HCT116 (cell line): ENCODE results near the gene GDPD5. TPM values are rescaled to one million over a fixed set of nuclear protein-coding genes. Genes with fewer than 3 reads are reported as not detected.
A peak's percentile ranks its signal among the peaks of the same experiment; 100 is the strongest.

Experiments used
- ATAC-seq: fragments of 200-7000 bp; cut with Tn5 transposase; 2 replicates; pipeline ENCODE4 v1.9.1; 2020; ENCODE audit warnings: mild to moderate bottlenecking, moderate library complexity
- BruUV-seq: library from RNA; stranded (reverse); fragments of 400-500 nt; replicated peaks from 2 replicates; lab custom pipeline; 2021; lab: Mats Ljungman, UMichigan
- CTCF ChIA-PET: fragments of 300-600 bp; sonication (Branson Sonifier 250); formaldehyde crosslinking; loops from one replicate; lab custom pipeline; 2021; ENCODE audit warnings: antibody characterized with exemption; lab: Charles Lee
- POLR2A ChIA-PET: fragments of 300-600, 350-600 bp; sonication (Branson Sonifier 250); formaldehyde crosslinking; loops from one replicate; lab custom pipeline; 2021; ENCODE audit warnings: antibody characterized with exemption; lab: Charles Lee
- RAD21 ChIA-PET, 2 experiments: fragments of 300-600 bp; sonication (Branson Sonifier 250); formaldehyde crosslinking; loops; one replicate each; lab custom pipeline; 2023; ENCODE audit warnings: low total read pairs in 2 of 2; ENCODE audit not compliant: uncharacterized antibody in 2 of 2, unreplicated experiment in 2 of 2, low non-redundant PET in 1 of 2; lab: Charles Lee
- DNase-seq: peaks from one replicate; pipeline ENCODE4 v3.0.0-alpha.2; 2010; ENCODE audit warnings: low read depth, low spot score
- H2AFZ ChIP-seq: fragments of 200-600 bp; shearing (Covaris generic), sonication (generic); 2 replicates; pipeline ENCODE4 v1.6.1; 2017; ENCODE audit warnings: low read depth, mixed run types, mixed read lengths, antibody characterized with exemption, low read length; ENCODE audit not compliant: poor library complexity, severe bottlenecking
- H3K27ac ChIP-seq: 2 replicates; pipeline ENCODE4 v1.5.1; 2012; ENCODE audit warnings: low read depth, low read length
- H3K27me3 ChIP-seq: fragments of 200-600 bp; sonication (generic); 2 replicates; pipeline ENCODE4 v1.6.1; 2016; ENCODE audit warnings: mixed run types, low read length, mixed read lengths; ENCODE audit not compliant: insufficient read depth
- H3K36me3 ChIP-seq, 2 experiments: fragments of 200-500 bp in 1 of 2; fragments of 200-600 bp in 1 of 2; sonication (Bioruptor generic) in 1 of 2; sonication (generic) in 1 of 2; 2 replicates each; pipeline versions ENCODE4 v1.5.1 to v1.6.1; 2014 to 2016; ENCODE audit warnings: low read length in 2 of 2, inconsistent platforms in 1 of 2, mixed read lengths in 1 of 2, mixed run types in 1 of 2; ENCODE audit not compliant: insufficient read depth in 2 of 2, control insufficient read depth in 1 of 2
- H3K4me1 ChIP-seq, 2 experiments: fragments of 200-600 bp in 1 of 2; sonication (generic) in 1 of 2; 2 replicates each; pipeline versions ENCODE4 v1.5.1 to v1.6.1; 2012 to 2017; ENCODE audit warnings: low read length in 2 of 2, inconsistent platforms in 1 of 2, mild to moderate bottlenecking in 1 of 2, mixed read lengths in 1 of 2, mixed run types in 1 of 2, moderate library complexity in 1 of 2; ENCODE audit not compliant: insufficient read depth in 2 of 2, control insufficient read depth in 1 of 2
- H3K4me2 ChIP-seq: fragments of 200-600 bp; sonication (generic); 2 replicates; pipeline ENCODE4 v1.6.1; 2017; ENCODE audit warnings: mixed run types, low read length, mixed read lengths
- H3K4me3 ChIP-seq, 2 experiments: fragments of 200-600 bp in 1 of 2; sonication (generic) in 1 of 2; replicated peaks in 1 of 2; 2 replicates each; pipeline ENCODE4 v1.5.1; 2011 to 2016; ENCODE audit warnings: low read length in 2 of 2, control low read depth in 1 of 2, low read depth in 1 of 2, mild to moderate bottlenecking in 1 of 2, mixed read lengths in 1 of 2, mixed run types in 1 of 2
- H3K79me2 ChIP-seq: fragments of 200-600 bp; sonication (generic); 2 replicates; pipeline ENCODE4 v1.6.1; 2017; ENCODE audit warnings: mild to moderate bottlenecking, mixed run types, low read length, moderate library complexity, mixed read lengths; ENCODE audit not compliant: insufficient read depth
- H3K9ac ChIP-seq: fragments of 200-600 bp; sonication (generic); 2 replicates; pipeline ENCODE4 v1.6.1; 2016; ENCODE audit warnings: low read length, mixed read lengths
- H3K9me2 ChIP-seq: fragments of 200-600 bp; sonication (generic), shearing (Covaris generic); 2 replicates; pipeline ENCODE4 v1.6.1; 2017; ENCODE audit warnings: mixed run types, mild to moderate bottlenecking, moderate library complexity; ENCODE audit not compliant: insufficient read depth
- H3K9me3 ChIP-seq, 2 experiments: fragments of 200-500 bp in 1 of 2; fragments of 200-600 bp in 1 of 2; sonication (Bioruptor generic) in 1 of 2; sonication (generic) in 1 of 2; 2 replicates each; pipeline ENCODE4 v1.6.1; 2014 to 2017; ENCODE audit warnings: low read length in 2 of 2, mixed read lengths in 2 of 2, inconsistent platforms in 1 of 2, low read depth in 1 of 2, mild to moderate bottlenecking in 1 of 2, mixed run types in 1 of 2, moderate library complexity in 1 of 2; ENCODE audit not compliant: control insufficient read depth in 1 of 2, insufficient read depth in 1 of 2
- H4K20me1 ChIP-seq: fragments of 200-600 bp; sonication (generic), shearing (Covaris generic); 2 replicates; pipeline ENCODE4 v1.6.1; 2017; ENCODE audit warnings: mixed run types, mild to moderate bottlenecking, moderate library complexity; ENCODE audit not compliant: insufficient read depth
- CBX3 ChIP-seq: IDR thresholded peaks from 2 replicates; pipeline ENCODE4 v1.6.1; 2012; ENCODE audit warnings: low read depth
- CTCF ChIP-seq, 3 experiments: fragments of 200-600 bp in 1 of 3; sonication (generic) in 1 of 3; IDR thresholded peaks in 2 of 3; conservative IDR thresholded peaks in 1 of 3; 2 replicates each; pipeline ENCODE4 v1.5.1; 2012 to 2017; ENCODE audit warnings: low read depth in 2 of 3, low read length in 2 of 3, antibody characterized with exemption in 1 of 3, borderline replicate concordance in 1 of 3, control low read depth in 1 of 3, mild to moderate bottlenecking in 1 of 3, mixed read lengths in 1 of 3, mixed run types in 1 of 3, moderate library complexity in 1 of 3; ENCODE audit not compliant: insufficient read depth in 1 of 3
- EGR1 ChIP-seq: IDR thresholded peaks from 2 replicates; pipeline ENCODE4 v1.6.1; 2012; ENCODE audit warnings: low read depth
- ELF1 ChIP-seq: IDR thresholded peaks from 2 replicates; pipeline ENCODE4 v1.6.1; 2012; ENCODE audit warnings: low read depth, borderline replicate concordance
- EZH2 ChIP-seq: fragments of 200-600 bp; sonication (generic); IDR thresholded peaks from 2 replicates; pipeline ENCODE4 v1.6.1; 2017; ENCODE audit warnings: antibody characterized with exemption, mixed run types
- EZH2phosphoT487 ChIP-seq: fragments of 200-600 bp; IDR thresholded peaks from 2 replicates; pipeline ENCODE4 v1.6.1; 2018; ENCODE audit warnings: antibody characterized with exemption, borderline replicate concordance
- JUND ChIP-seq: IDR thresholded peaks from 2 replicates; pipeline ENCODE4 v1.6.1; 2012
- POLR2A ChIP-seq: IDR thresholded peaks from 2 replicates; pipeline ENCODE4 v1.7.0; 2011; ENCODE audit warnings: borderline replicate concordance; ENCODE audit not compliant: insufficient read depth, insufficient read length; ENCODE audit errors: extremely low read depth
- POLR2AphosphoS5 ChIP-seq: IDR thresholded peaks from 2 replicates; pipeline ENCODE4 v1.6.1; 2011; ENCODE audit warnings: mild to moderate bottlenecking, low read depth, low read length, moderate library complexity
- RAD21 ChIP-seq: IDR thresholded peaks from 2 replicates; pipeline ENCODE4 v1.6.1; 2012; ENCODE audit warnings: low read depth, mild to moderate bottlenecking
- REST ChIP-seq: IDR thresholded peaks from 2 replicates; pipeline ENCODE4 v1.6.1; 2012; ENCODE audit warnings: low read depth
- SIN3A ChIP-seq: IDR thresholded peaks from 2 replicates; pipeline ENCODE4 v1.6.1; 2012; ENCODE audit warnings: low read depth
- SRF ChIP-seq: IDR thresholded peaks from 2 replicates; pipeline ENCODE4 v1.6.1; 2012; ENCODE audit warnings: low read depth
- TCF7L2 ChIP-seq: IDR thresholded peaks from 2 replicates; pipeline ENCODE4 v1.7.0; 2011; ENCODE audit warnings: borderline replicate concordance, inconsistent platforms; ENCODE audit not compliant: insufficient read depth, insufficient read length; ENCODE audit errors: extremely low read depth
- YY1 ChIP-seq: IDR thresholded peaks from 2 replicates; pipeline ENCODE4 v1.6.1; 2011; ENCODE audit warnings: low read length, low read depth, moderate library complexity, mild to moderate bottlenecking; ENCODE audit not compliant: insufficient replicate concordance; ENCODE audit errors: extremely low read depth
- ZBTB33 ChIP-seq: IDR thresholded peaks from 2 replicates; pipeline ENCODE4 v1.6.1; 2011; ENCODE audit warnings: mild to moderate bottlenecking, low read length, moderate library complexity; ENCODE audit not compliant: insufficient replicate concordance; ENCODE audit errors: extremely low read depth
- ZFX ChIP-seq: fragments of 450-650 bp; IDR thresholded peaks from 2 replicates; pipeline ENCODE4 v1.6.1; 2017
- intact Hi-C: fragments of 100-400 bp; cut with micrococcal nuclease; formaldehyde crosslinking; loops from 2 replicates; pipeline ENCODE4 v1.10.0; 2022
- total RNA-seq: library from RNA; stranded (reverse); gene quantifications from one replicate; pipeline ENCODE4 v1.2.1, GENCODE V29; 2021; ENCODE audit not compliant: unreplicated experiment
- TF ChIP-seq, protein P1 (sequence below): IDR thresholded peaks from 2 replicates; pipeline ENCODE4 v1.6.1; 2012

The GDPD5 gene
- total RNA-seq, 1 experiment from 2014 or later = 27.5 TPM

GRCh38 chr11:75536786-75537641, 11.3 kb upstream of the GDPD5 start:
- no peaks in the 10 kb centered on the region for H3K9me3 ChIP-seq
- TSS peak; percentile 95 for BruUV-seq
- DNase-seq = peak; percentile 87
- no peaks in the 10 kb centered on the region for H3K79me2 ChIP-seq
- peak overlapping the region; percentile 82 for H3K4me2 ChIP-seq
- intact Hi-C loops = no loop called here
- no peaks in the 10 kb centered on the region for H3K27me3 ChIP-seq
- H3K36me3 ChIP-seq = no peaks in the 10 kb centered on the region
- H3K9ac ChIP-seq = peak overlapping the region; percentile 47
- peak overlapping the region; percentile 39 to 51 for H3K4me3 ChIP-seq
- RAD21 ChIA-PET = no interaction called here
- POLR2A ChIA-PET = interaction anchor here (0.8 to 3.4 kb wide), 2 partner anchors 17 to 25 kb away, joined by 3 to 14 read pairs; partner anchors contain the start of gene SERPINH1
- H3K4me1 ChIP-seq = peaks cover 37 to 69% of the 10 kb centered on the region in 2 experiments
- ATAC-seq = peak; percentile 86
- peak overlapping the region; percentile 37 for H3K27ac ChIP-seq
- H3K9me2 ChIP-seq = no peaks in the 10 kb centered on the region
- no peaks in the 10 kb centered on the region for H4K20me1 ChIP-seq
- peak overlapping the region; percentile 24 for H2AFZ ChIP-seq
- CTCF ChIA-PET = interaction anchor here (0.6 to 1.0 kb wide), 3 partner anchors 16 to 360 kb away, joined by 3 to 4 read pairs (median 3); no protein-coding TSS in a partner anchor
- TF ChIP-seq JUND = peak; percentile 78
- TF ChIP-seq SRF = no peak; the same call in 1 of the 2 replicates
- TF ChIP-seq REST = no peak
- TF ChIP-seq EZH2 = no peak
- TF ChIP-seq CTCF (IDR thresholded peaks at IDR 0.05 in 2 of 3, conservative IDR thresholded peaks at IDR 0.05 in 1 of 3; ENCODE audit: borderline replicate concordance in 1 of 3, insufficient read depth in 1 of 3, low read depth in 2 of 3, low read length in 2 of 3) = peak in 2 of 3 experiments; percentile 47; a peak in 4 of 6 replicates
- TF ChIP-seq EZH2phosphoT487 = no peak
- TF ChIP-seq RAD21 = no peak
- peak; percentile 57; the same call in 1 of the 2 replicates for TF ChIP-seq SIN3A
- no peak for TF ChIP-seq ZBTB33
- no peak for TF ChIP-seq EGR1
- no peak for TF ChIP-seq ZFX
- TF ChIP-seq TCF7L2 = no peak
- TF ChIP-seq ELF1 = no peak
- TF ChIP-seq POLR2AphosphoS5 = peak; percentile 80
- no peak for TF ChIP-seq POLR2A
- peak; percentile 12 for TF ChIP-seq YY1
- TF ChIP-seq CBX3 = peak; percentile 97
- TF ChIP-seq, protein P1, sequence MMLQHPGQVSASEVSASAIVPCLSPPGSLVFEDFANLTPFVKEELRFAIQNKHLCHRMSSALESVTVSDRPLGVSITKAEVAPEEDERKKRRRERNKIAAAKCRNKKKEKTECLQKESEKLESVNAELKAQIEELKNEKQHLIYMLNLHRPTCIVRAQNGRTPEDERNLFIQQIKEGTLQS = no peak
